Bronchial epithelial cell (primary cell): ENCODE measurements around the gene XIRP2. TPM values are rescaled to one million over a fixed set of nuclear protein-coding genes. Genes with fewer than 3 reads are reported as not detected.

ENCODE experiments used
- DNase-seq: peaks from one replicate; pipeline ENCODE4 v3.0.0-alpha.2; 2010; ENCODE audit warnings: low read depth
- FAIRE-seq: peaks from 2 replicates; lab custom pipeline; 2011; peaks lifted over from hg19 to GRCh38; lab: Jason Lieb, UNC
- H3K27me3 ChIP-seq: 2 replicates; pipeline ENCODE4 v1.5.1; 2011; ENCODE audit warnings: low read length; ENCODE audit not compliant: control insufficient read depth, insufficient read depth
- H3K36me3 ChIP-seq: 2 replicates; pipeline ENCODE4 v1.5.1; 2011; ENCODE audit warnings: low read length; ENCODE audit not compliant: control insufficient read depth, insufficient read depth
- H3K4me3 ChIP-seq: 2 replicates; pipeline ENCODE4 v1.5.1; 2011; ENCODE audit warnings: mild to moderate bottlenecking, low read depth, low read length, control low read depth
- total RNA-seq: library from RNA; depleted of rRNA; stranded (reverse); fragments of >200 nt; gene quantifications from 2 replicates; pipeline ENCODE4 v1.2.1, GENCODE V29; 2014
- TF ChIP-seq, protein P1 (sequence below): IDR thresholded peaks from 2 replicates; pipeline ENCODE4 v1.5.1; 2011; ENCODE audit warnings: mild to moderate bottlenecking, moderate library complexity, low read length, control low read depth, inconsistent platforms; ENCODE audit not compliant: insufficient read depth, severe bottlenecking

The XIRP2 gene
- total RNA-seq, result not detected in 2 replicates

DNA sequence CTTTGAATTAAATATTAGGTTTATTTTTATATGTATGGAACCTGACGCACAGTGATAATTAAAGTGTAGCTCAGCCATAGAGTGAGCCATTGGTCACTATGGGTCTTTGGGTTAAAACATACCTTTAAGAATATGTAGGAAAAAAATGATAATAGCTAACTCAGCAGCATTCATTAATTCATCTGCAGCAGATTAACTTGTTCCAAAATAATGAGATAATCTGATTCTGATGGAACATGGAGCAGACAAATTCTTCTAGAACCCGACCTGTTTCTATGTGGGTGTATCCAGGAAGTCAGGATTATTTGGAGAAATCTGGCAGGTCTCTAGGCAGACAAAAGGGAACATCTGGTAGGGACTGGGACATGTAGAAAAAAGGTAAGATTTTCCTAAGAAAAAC is at the start of gene XIRP2:
XIRP2 (plus strand) TSS at position 301 of the 400 bp plus-strand sequence. CDS start 15,003 bp downstream, outside the sequence.
- FAIRE-seq (no peak), DNase-seq (no peak)
- H3K36me3 ChIP-seq, result no peaks in the 10 kb centered on the region
- no peaks in the 10 kb centered on the region for H3K27me3 ChIP-seq
- TF ChIP-seq, protein P1, sequence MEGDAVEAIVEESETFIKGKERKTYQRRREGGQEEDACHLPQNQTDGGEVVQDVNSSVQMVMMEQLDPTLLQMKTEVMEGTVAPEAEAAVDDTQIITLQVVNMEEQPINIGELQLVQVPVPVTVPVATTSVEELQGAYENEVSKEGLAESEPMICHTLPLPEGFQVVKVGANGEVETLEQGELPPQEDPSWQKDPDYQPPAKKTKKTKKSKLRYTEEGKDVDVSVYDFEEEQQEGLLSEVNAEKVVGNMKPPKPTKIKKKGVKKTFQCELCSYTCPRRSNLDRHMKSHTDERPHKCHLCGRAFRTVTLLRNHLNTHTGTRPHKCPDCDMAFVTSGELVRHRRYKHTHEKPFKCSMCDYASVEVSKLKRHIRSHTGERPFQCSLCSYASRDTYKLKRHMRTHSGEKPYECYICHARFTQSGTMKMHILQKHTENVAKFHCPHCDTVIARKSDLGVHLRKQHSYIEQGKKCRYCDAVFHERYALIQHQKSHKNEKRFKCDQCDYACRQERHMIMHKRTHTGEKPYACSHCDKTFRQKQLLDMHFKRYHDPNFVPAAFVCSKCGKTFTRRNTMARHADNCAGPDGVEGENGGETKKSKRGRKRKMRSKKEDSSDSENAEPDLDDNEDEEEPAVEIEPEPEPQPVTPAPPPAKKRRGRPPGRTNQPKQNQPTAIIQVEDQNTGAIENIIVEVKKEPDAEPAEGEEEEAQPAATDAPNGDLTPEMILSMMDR, result no peak
- H3K4me3 ChIP-seq, result no peak within 1 kb of the TSS

- DNase-seq, result no peak
Measured at GRCh38 chr2:166841152-166841551, 47.1 kb upstream of the XIRP2 start.

DNA sequence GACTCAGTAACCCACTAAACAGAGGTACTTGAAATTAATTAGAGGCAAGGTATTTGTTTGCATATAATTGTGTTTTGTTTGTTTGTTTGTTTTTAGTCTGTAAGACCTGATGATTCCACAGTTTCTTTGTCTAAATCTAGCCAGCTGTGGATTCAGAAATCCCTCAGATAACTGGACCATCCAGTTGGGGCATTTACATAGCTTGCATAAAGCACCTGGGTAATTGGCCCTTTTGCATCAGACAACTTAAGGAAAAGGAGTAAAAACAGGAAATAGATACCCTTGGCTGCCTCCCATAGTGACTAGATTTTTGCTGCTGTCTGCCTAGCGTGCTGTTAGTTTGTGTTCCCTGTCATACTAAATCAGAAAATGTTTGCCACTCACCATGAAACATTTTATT is 46.6 kb upstream of the XIRP2 start:
- FAIRE-seq (no peak), DNase-seq (no peak)
- H3K27me3 ChIP-seq, result no peaks in the 10 kb centered on the region
- TF ChIP-seq, protein P1, result no peak
- H3K36me3 ChIP-seq, result no peaks in the 10 kb centered on the region
- H3K4me3 ChIP-seq, result no peak overlapping the region

More at GRCh38 chr2:166841152-166841551, 47.1 kb upstream of the XIRP2 start:
- H3K36me3 ChIP-seq, result no peaks in the 10 kb centered on the region
- H3K27me3 ChIP-seq, result no peaks in the 10 kb centered on the region
- H3K4me3 ChIP-seq, result no peak overlapping the region
- TF ChIP-seq, protein P1, result no peak
- FAIRE-seq, result no peak

GRCh38 chr2:166844111-166844510 is 44.2 kb upstream of the XIRP2 start:
- no peak for DNase-seq
- Histone ChIP-seq H3K4me3 (no peak overlapping the region), H3K36me3 (no peaks in the 10 kb centered on the region), H3K27me3 (no peaks in the 10 kb centered on the region)
- FAIRE-seq, result no peak
- TF ChIP-seq, protein P1, result no peak

- TF ChIP-seq, protein P1, result no peak
- H3K27me3 ChIP-seq, result no peaks in the 10 kb centered on the region
- H3K36me3 ChIP-seq, result no peaks in the 10 kb centered on the region
- FAIRE-seq (no peak), DNase-seq (no peak)
- no peak overlapping the region for H3K4me3 ChIP-seq
Measured at GRCh38 chr2:166862468-166863132, 25.7 kb upstream of the XIRP2 start.
